HepG2 (cell line): ENCODE results near the gene DDRGK1. TPM values are rescaled to one million over a fixed set of nuclear protein-coding genes. Genes with fewer than 3 reads are reported as not detected.
A peak's percentile ranks its signal among the peaks of the same experiment; 100 is the strongest.

ENCODE experiments used
- BHLHE40 ChIP-seq: IDR thresholded peaks from 2 replicates; pipeline ENCODE4 v1.6.1; 2011; ENCODE audit warnings: low read length, improper control_type of control experiment
- CAMTA2 ChIP-seq: sonication (generic); formaldehyde crosslinking; IDR thresholded peaks from 2 replicates; pipeline ENCODE4 v1.4.0; 2020; ENCODE audit warnings: mild to moderate bottlenecking, missing genetic modification reagents, borderline replicate concordance
- CCDC6 ChIP-seq: sonication (generic); formaldehyde crosslinking; IDR thresholded peaks from 2 replicates; pipeline ENCODE4 v1.8.1; 2022; ENCODE audit warnings: mild to moderate bottlenecking, missing genetic modification reagents, moderate library complexity
- GLMP ChIP-seq: sonication (generic); formaldehyde crosslinking; IDR thresholded peaks from 2 replicates; pipeline ENCODE4 v1.9.0; 2021; ENCODE audit warnings: missing genetic modification reagents, mild to moderate bottlenecking, borderline replicate concordance
- MYNN ChIP-seq: sonication (generic); formaldehyde crosslinking; IDR thresholded peaks from 2 replicates; pipeline ENCODE4 v1.4.0; 2020; ENCODE audit warnings: mild to moderate bottlenecking, low read depth, missing genetic modification reagents
- PRDM10 ChIP-seq: sonication (generic); formaldehyde crosslinking; IDR thresholded peaks from 2 replicates; pipeline ENCODE4 v1.4.0; 2020; ENCODE audit warnings: low read depth, missing genetic modification reagents
- REST ChIP-seq, 2 experiments: IDR thresholded peaks; 2 replicates each; pipeline ENCODE4 v1.6.1; 2011 to 2012; ENCODE audit warnings: low read length in 2 of 2, borderline replicate concordance in 1 of 2, low read depth in 1 of 2, mild to moderate bottlenecking in 1 of 2, moderate library complexity in 1 of 2
- SP2 ChIP-seq: sonication (generic); formaldehyde crosslinking; IDR thresholded peaks from 2 replicates; pipeline ENCODE4 v1.5.1; 2020; ENCODE audit warnings: mild to moderate bottlenecking, missing genetic modification reagents
- THAP11 ChIP-seq: IDR thresholded peaks from 2 replicates; pipeline ENCODE4 v1.6.1; 2016; ENCODE audit warnings: missing biosample characterization, missing genetic modification reagents
- TOPORS ChIP-seq: sonication (generic); formaldehyde crosslinking; IDR thresholded peaks from 2 replicates; pipeline ENCODE4 v1.8.0; 2023; ENCODE audit warnings: mild to moderate bottlenecking, missing genetic modification reagents
- ZC3H13 ChIP-seq: sonication (generic); formaldehyde crosslinking; IDR thresholded peaks from 2 replicates; pipeline ENCODE4 v1.8.1; 2023; ENCODE audit warnings: mild to moderate bottlenecking, missing genetic modification reagents, moderate library complexity
- ZNF501 ChIP-seq: sonication (generic); formaldehyde crosslinking; IDR thresholded peaks from 2 replicates; pipeline ENCODE4 v1.5.1; 2020; ENCODE audit warnings: mild to moderate bottlenecking, moderate library complexity, missing genetic modification reagents
- ZNF605 ChIP-seq: sonication (generic); formaldehyde crosslinking; IDR thresholded peaks from 2 replicates; pipeline ENCODE4 v1.8.0; 2022; ENCODE audit warnings: mild to moderate bottlenecking, missing genetic modification reagents
- ZNF710 ChIP-seq: sonication (generic); formaldehyde crosslinking; IDR thresholded peaks from 2 replicates; pipeline ENCODE4 v1.5.0; 2020; ENCODE audit warnings: mild to moderate bottlenecking, missing genetic modification reagents, borderline replicate concordance
- ZSCAN5A ChIP-seq: sonication (generic); formaldehyde crosslinking; IDR thresholded peaks from 2 replicates; pipeline ENCODE4 v1.8.0; 2022; ENCODE audit warnings: mild to moderate bottlenecking, missing genetic modification reagents, borderline replicate concordance
- polyA plus RNA-seq, 8 experiments: library from polyadenylated mRNA; depleted of rRNA in 3 of 8; stranded (reverse) in 7 of 8; unstranded in 1 of 8; fragments of >200 nt; fragmentation: Illumina TruSeq in 4 of 8; extraction: Trizol in 4 of 8; gene quantifications; 2 replicates each; pipeline versions ENCODE4 v1.2.1 to v1.2.3, GENCODE V29; 2011 to 2016; ENCODE audit warnings: low read depth in 4 of 8, missing spikeins in 1 of 8, mixed read lengths in 1 of 8; ENCODE audit not compliant: insufficient read depth in 1 of 8
- total RNA-seq, 5 experiments: library from RNA; depleted of rRNA; stranded (reverse); fragments of >200 nt; fragmentation: Illumina TruSeq; extraction: Trizol; gene quantifications; 2 replicates each; pipeline ENCODE4 v1.2.3, GENCODE V29; 2016; ENCODE audit warnings: low read depth in 1 of 5

Gene DDRGK1
- total and polyA plus RNA-seq, 2 of the 13 experiments (the other 11 are each of a cell fraction or from before 2014, with no cell fraction given) = 96.7 to 149 TPM

- TF ChIP-seq PRDM10 = 0 out of 2 replicates have a peak, but pooled peaks have one; percentile 47
- peak; percentile 74; the same call in 1 of the 2 replicates for TF ChIP-seq CCDC6 (CRISPR knock-in tag)
- peak; percentile 51 for TF ChIP-seq SP2
- 0 out of 2 replicates have a peak, but pooled peaks have one; percentile 25 for TF ChIP-seq ZNF605 (CRISPR knock-in tag)
- no peak for TF ChIP-seq ZSCAN5A (CRISPR knock-in tag)
- TF ChIP-seq ZNF501 (CRISPR knock-in tag) = peak; percentile 78; the same call in 1 of the 2 replicates
- TF ChIP-seq GLMP (CRISPR knock-in tag) = no peak
- peak; percentile 63; the same call in 1 of the 2 replicates for TF ChIP-seq ZNF710
- TF ChIP-seq ZC3H13 (CRISPR knock-in tag) = peak; percentile 89; the same call in 1 of the 2 replicates
- 0 out of 2 replicates have a peak, but pooled peaks have one; percentile 33 for TF ChIP-seq BHLHE40
- TF ChIP-seq CAMTA2 (CRISPR knock-in tag) = no peak
- TF ChIP-seq TOPORS (CRISPR knock-in tag) = no peak
- 0 out of 2 replicates have a peak, but pooled peaks have one; percentile 76 for TF ChIP-seq MYNN (CRISPR knock-in tag)
- peak; percentile 78; the same call in 1 of the 2 replicates for TF ChIP-seq THAP11 (CRISPR knock-in tag)
- TF ChIP-seq REST (IDR thresholded peaks at IDR 0.05; ENCODE audit: borderline replicate concordance in 1 of 2, low read depth in 1 of 2, low read length in 2 of 2) = 0 out of 4 replicates have a peak, but pooled peaks of 1 of the 2 experiments have one; percentile 4
Observed at GRCh38 chr20:3224681-3225421, 20.4 kb upstream of the DDRGK1 start (continued).
